IgD-negative memory B cell (primary cell): ENCODE data around the gene DDX6. TPM values are rescaled to one million over a fixed set of nuclear protein-coding genes. Genes with fewer than 3 reads are reported as not detected.
"Not testable (repeated sequence)": the region's sequence is repeated elsewhere in the genome, so short reads cannot be mapped to it uniquely, and the experiment has no call there.

Experiments
- H3K27ac Mint-ChIP-seq, 3 donors: one replicate each; pipeline ENCODE4 v1.8.0; 2020 to 2022; ENCODE audit warnings: mild to moderate bottlenecking in 3 of 3, mixed read lengths in 3 of 3, moderate library complexity in 1 of 3
- H3K27me3 Mint-ChIP-seq: one replicate; pipeline ENCODE4 v1.8.0; 2021; ENCODE audit warnings: mixed read lengths
- H3K36me3 Mint-ChIP-seq: one replicate; pipeline ENCODE4 v1.8.0; 2020; ENCODE audit warnings: mild to moderate bottlenecking, mixed read lengths
- H3K4me1 Mint-ChIP-seq, 3 donors: one replicate each; pipeline ENCODE4 v1.8.0; 2020 to 2022; ENCODE audit warnings: mixed read lengths in 3 of 3, mild to moderate bottlenecking in 1 of 3
- H3K4me3 Mint-ChIP-seq, 4 donors: one replicate each; pipeline ENCODE4 v1.8.0; 2020 to 2022; ENCODE audit warnings: mild to moderate bottlenecking in 4 of 4, mixed read lengths in 4 of 4, moderate library complexity in 3 of 4
- H3K9me3 Mint-ChIP-seq, 3 donors: one replicate each; pipeline ENCODE4 v1.8.0; 2020 to 2021; ENCODE audit warnings: mixed read lengths in 3 of 3, mild to moderate bottlenecking in 1 of 3
- polyA plus RNA-seq: library from polyadenylated mRNA; unstranded; fragments of 300-500 nt; fragmentation: Illumina TruSeq; gene quantifications from one replicate; pipeline ENCODE4 v1.2.3, GENCODE V29; 2021

The DDX6 gene
- polyA plus RNA-seq, 1 donor from 2014 or later: 81.9 TPM

GRCh38 chr11:118807800-118808778 is 17.1 kb upstream of the DDX6 start:
- Mint-ChIP-seq H3K4me3 (peak overlapping the region in 2 of 4 donors; percentile 42 to 65), H3K4me1 (peaks cover 18 to 26% (median 26%) of the 10 kb centered on the region in 3 donors), H3K36me3 (peaks cover 6% of the 10 kb centered on the region), H3K27me3 (no peaks in the 10 kb centered on the region), H3K9me3 (no peaks in the 10 kb centered on the region), H3K27ac (peak overlapping the region in 1 of 3 donors; percentile 87)

GRCh38 chr11:118806400-118806799 is 15.4 kb upstream of the DDX6 start:
- peaks cover 18 to 23% (median 20%) of the 10 kb centered on the region in 3 donors for H3K4me1 Mint-ChIP-seq
- H3K9me3 Mint-ChIP-seq: no peaks in the 10 kb centered on the region
- no peak overlapping the region for H3K27ac Mint-ChIP-seq
- H3K27me3 Mint-ChIP-seq: no peaks in the 10 kb centered on the region
- H3K4me3 Mint-ChIP-seq: no peak overlapping the region
- peaks cover 6% of the 10 kb centered on the region for H3K36me3 Mint-ChIP-seq

- Mint-ChIP-seq H3K27ac (no peak overlapping the region), H3K9me3 (no peaks in the 10 kb centered on the region), H3K4me1 (peaks cover 16 to 18% (median 18%) of the 10 kb centered on the region in 3 donors)
These were observed 13.1 kb upstream of the DDX6 start for GRCh38 chr11:118804094-118804493.

GRCh38 chr11:118799372-118799771 is 8.4 kb upstream of the DDX6 start:
- Mint-ChIP-seq H3K9me3 (no peaks in the 10 kb centered on the region), H3K4me3 (no peak overlapping the region), H3K4me1 (peaks cover 4 to 7% (median 7%) of the 10 kb centered on the region in 3 donors), H3K27me3 (no peaks in the 10 kb centered on the region), H3K27ac (peak overlapping the region in 2 of 3 donors; percentile 13 to 79), H3K36me3 (no peaks in the 10 kb centered on the region)

More at GRCh38 chr11:118804094-118804493, 13.1 kb upstream of the DDX6 start:
- no peaks in the 10 kb centered on the region for H3K27me3 Mint-ChIP-seq
- H3K4me3 Mint-ChIP-seq: no peak overlapping the region
- H3K36me3 Mint-ChIP-seq: peaks cover 4% of the 10 kb centered on the region

- Mint-ChIP-seq H3K36me3 (no peaks in the 10 kb centered on the region), H3K4me1 (peaks cover 0 to 12% (median 7%) of the 10 kb centered on the region in 3 donors), H3K27me3 (no peaks in the 10 kb centered on the region), H3K27ac (no peak overlapping the region), H3K9me3 (no peaks in the 10 kb centered on the region), H3K4me3 (no peak overlapping the region)
These were observed 6.5 kb upstream of the DDX6 start for GRCh38 chr11:118797510-118797909.

GRCh38 chr11:118792570-118793124 is 1.7 kb upstream of the DDX6 start:
- peaks cover 6 to 11% (median 9%) of the 10 kb centered on the region in 3 donors for H3K4me1 Mint-ChIP-seq
- H3K27ac Mint-ChIP-seq: peak overlapping the region; percentile 96 to 100 (median 99)
- peaks cover 9% of the 10 kb centered on the region for H3K36me3 Mint-ChIP-seq
- no peaks in the 10 kb centered on the region for H3K9me3 Mint-ChIP-seq
- peak overlapping the region; percentile 97 to 99 (median 99) for H3K4me3 Mint-ChIP-seq
- H3K27me3 Mint-ChIP-seq: no peaks in the 10 kb centered on the region

- peaks cover 10% of the 10 kb centered on the region for H3K36me3 Mint-ChIP-seq
- no peaks in the 10 kb centered on the region for H3K27me3 Mint-ChIP-seq
- peak overlapping the region; percentile 97 to 99 (median 99) for H3K4me3 Mint-ChIP-seq
- H3K27ac Mint-ChIP-seq: peak overlapping the region; percentile 96 to 100 (median 99)
- no peaks in the 10 kb centered on the region for H3K9me3 Mint-ChIP-seq
- H3K4me1 Mint-ChIP-seq: peaks cover 6 to 11% (median 9%) of the 10 kb centered on the region in 3 donors
These were observed 1.1 kb upstream of the DDX6 start for GRCh38 chr11:118791961-118792569.

- H3K36me3 Mint-ChIP-seq: peaks cover 10% of the 10 kb centered on the region
- peak overlapping the region; percentile 96 to 100 (median 99) for H3K27ac Mint-ChIP-seq
- peaks cover 18 to 25% (median 23%) of the 10 kb centered on the region in 3 donors for H3K4me1 Mint-ChIP-seq
These were observed 430 bp downstream of the DDX6 start for GRCh38 chr11:118790357-118791110.

GRCh38 chr11:118789501-118790356 is 1.2 kb downstream of the DDX6 start:
- Mint-ChIP-seq H3K36me3 (peaks cover 10% of the 10 kb centered on the region), H3K4me3 (peak overlapping the region; percentile 97 to 99 (median 99)), H3K9me3 (no peaks in the 10 kb centered on the region), H3K27ac (peak overlapping the region; percentile 96 to 100 (median 99)), H3K4me1 (peaks cover 20 to 26% (median 23%) of the 10 kb centered on the region in 3 donors), H3K27me3 (no peaks in the 10 kb centered on the region)

More at GRCh38 chr11:118790357-118791110, 430 bp downstream of the DDX6 start:
- no peaks in the 10 kb centered on the region for H3K27me3 Mint-ChIP-seq
- H3K4me3 Mint-ChIP-seq: peak overlapping the region; percentile 97 to 99 (median 99)
- no peaks in the 10 kb centered on the region for H3K9me3 Mint-ChIP-seq

- peaks cover 23 to 34% (median 25%) of the 10 kb centered on the region in 3 donors for H3K4me1 Mint-ChIP-seq
- H3K9me3 Mint-ChIP-seq: no peaks in the 10 kb centered on the region
- peak overlapping the region; percentile 76 to 89 (median 81) for H3K27ac Mint-ChIP-seq
- no peaks in the 10 kb centered on the region for H3K27me3 Mint-ChIP-seq
- peaks cover 12% of the 10 kb centered on the region for H3K36me3 Mint-ChIP-seq
- H3K4me3 Mint-ChIP-seq: peak overlapping the region; percentile 70 to 84 (median 77)
These were observed 4.3 kb downstream of the DDX6 start for GRCh38 chr11:118786657-118787056.

- Mint-ChIP-seq H3K27ac (peak overlapping the region; percentile 65 to 81 (median 76)), H3K4me1 (peaks cover 23 to 41% (median 31%) of the 10 kb centered on the region in 3 donors), H3K4me3 (peak overlapping the region in 3 of 4 donors; percentile 37 to 85 (median 80)), H3K36me3 (peaks cover 11% of the 10 kb centered on the region), H3K27me3 (no peaks in the 10 kb centered on the region), H3K9me3 (no peaks in the 10 kb centered on the region)
These were observed 5.6 kb downstream of the DDX6 start for GRCh38 chr11:118785362-118785761.

- Mint-ChIP-seq H3K27me3 (no peaks in the 10 kb centered on the region), H3K36me3 (peaks cover 3% of the 10 kb centered on the region), H3K4me3 (peak overlapping the region in 3 of 4 donors; percentile 24 to 89 (median 74)), H3K9me3 (no peaks in the 10 kb centered on the region), H3K27ac (peak overlapping the region; percentile 8 to 71 (median 70)), H3K4me1 (peaks cover 23 to 37% (median 32%) of the 10 kb centered on the region in 3 donors)
These were observed 7.1 kb downstream of the DDX6 start for GRCh38 chr11:118783724-118784495.

GRCh38 chr11:118783324-118783723 is 7.6 kb downstream of the DDX6 start:
- Mint-ChIP-seq H3K27ac (peak overlapping the region in 2 of 3 donors; percentile 48 to 90), H3K4me1 (peaks cover 24 to 40% (median 34%) of the 10 kb centered on the region in 3 donors), H3K4me3 (peak overlapping the region in 1 of 4 donors; percentile 5)
- not testable (repeated sequence) for H3K36me3 Mint-ChIP-seq, H3K9me3 Mint-ChIP-seq, H3K27me3 Mint-ChIP-seq
